ENCODE data around the gene RYR1.
"Not testable (repeated sequence)": the region's sequence is repeated elsewhere in the genome, so short reads cannot be mapped to it uniquely, and the experiment has no call there.

RYR1 gene

GRCh38 chr19:38544569-38545315 lies 111.3 kb downstream of the RYR1 start:
- DNase-seq, result no peak

DNA sequence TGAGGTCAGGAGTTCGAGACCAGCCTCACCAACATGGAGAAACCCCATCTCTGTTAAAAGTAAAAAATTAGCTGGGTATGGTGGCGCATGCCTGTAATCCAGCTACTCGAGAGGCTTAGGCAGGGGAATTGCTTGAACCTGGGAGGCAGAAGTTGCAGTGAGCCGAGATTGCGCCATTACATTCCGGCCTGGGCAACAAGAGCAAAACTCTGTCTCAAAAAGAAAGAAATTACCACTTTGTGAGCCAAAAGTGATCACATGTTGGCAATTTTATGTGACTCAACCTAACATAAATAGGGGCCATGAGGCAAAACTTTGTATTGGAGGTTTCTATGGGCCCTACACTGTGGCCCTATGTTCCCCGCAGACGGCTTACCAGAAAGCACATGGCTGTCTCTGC lies 112.1 kb downstream of the RYR1 start:
- DNase-seq, result no peak

- DNase-seq, result no peak
These were observed 113.9 kb downstream of the RYR1 start for GRCh38 chr19:38547421-38547820.

DNA sequence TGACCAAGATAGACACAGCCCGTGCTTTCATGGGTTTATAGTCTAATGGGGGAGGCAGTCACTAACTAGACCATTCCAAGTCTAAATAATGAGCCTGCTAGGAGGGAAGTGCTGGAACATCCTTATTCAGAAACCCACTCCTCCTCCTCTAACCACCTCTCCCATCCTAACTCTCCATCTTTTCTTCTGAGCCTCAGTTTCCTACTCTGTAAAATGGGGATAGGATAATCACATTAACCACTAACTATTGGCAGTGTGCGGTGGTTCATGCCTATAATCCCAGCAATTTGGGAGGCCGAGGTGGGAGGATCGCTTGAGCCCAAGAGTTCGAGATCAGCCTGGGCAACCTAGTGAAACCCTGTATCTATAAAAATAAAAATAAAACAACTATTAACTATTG lies 115.6 kb downstream of the RYR1 start:
- DNase-seq, result no peak

GRCh38 chr19:38549942-38550341 lies 116.5 kb downstream of the RYR1 start:
- DNase-seq, result no peak

DNA sequence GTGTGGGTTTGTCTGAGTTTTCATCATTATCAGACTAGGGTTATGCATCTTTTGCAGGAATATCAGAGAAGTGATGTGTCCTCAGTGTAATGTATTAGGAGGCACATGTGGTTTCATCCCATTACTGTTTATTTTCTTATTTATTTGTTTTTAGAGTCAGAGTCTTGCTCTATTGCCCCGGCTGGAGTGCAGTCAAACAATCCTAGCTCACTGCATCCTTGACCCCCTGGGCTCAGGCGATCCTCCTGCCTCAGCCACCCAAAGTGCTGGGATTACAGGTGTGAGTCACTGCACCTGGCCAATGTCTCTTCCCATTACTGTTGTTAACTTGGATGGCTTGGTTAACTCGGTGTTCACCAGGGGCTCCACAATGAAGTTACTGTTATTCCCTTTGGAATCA lies 116.9 kb downstream of the RYR1 start:
- DNase-seq, result no peak

DNA sequence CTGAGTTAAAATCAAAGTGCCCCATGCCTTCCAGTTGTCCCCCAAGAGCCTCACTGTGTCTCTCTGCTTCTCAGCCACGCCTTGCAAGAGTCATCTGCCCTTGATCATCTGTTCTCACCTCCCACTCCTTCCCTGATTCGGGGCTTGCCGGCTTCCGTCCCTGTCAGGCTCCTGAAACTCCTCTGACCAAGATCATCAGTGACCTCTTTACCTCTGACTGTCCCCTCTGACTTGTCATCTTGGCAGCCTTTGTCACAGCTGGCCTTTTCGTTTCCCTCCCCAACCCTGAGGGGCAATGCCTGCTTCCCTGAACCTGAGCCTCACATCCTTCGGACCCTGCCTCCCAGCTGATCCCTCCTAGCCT lies 117.9 kb downstream of the RYR1 start:
- DNase-seq, result peak; percentile 39

DNA sequence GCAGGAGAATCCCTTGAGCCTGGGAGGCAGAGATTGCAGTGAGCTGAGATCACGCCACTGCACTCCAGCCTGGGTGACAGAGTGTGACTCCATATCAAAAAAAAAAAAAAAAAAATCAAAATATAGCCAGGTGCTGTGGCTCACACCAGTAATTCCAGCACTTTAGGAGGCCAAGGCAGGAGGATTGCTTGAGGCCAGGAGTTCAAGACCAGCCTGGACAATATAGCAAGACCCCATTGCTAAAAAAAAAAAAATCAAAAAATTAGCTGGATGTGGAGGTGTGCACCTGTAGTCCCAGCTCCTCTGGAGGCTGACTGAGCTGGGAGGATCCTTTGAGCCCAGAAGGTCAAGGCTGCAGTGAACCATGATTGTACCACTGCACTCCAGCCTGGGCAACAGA lies 119.7 kb downstream of the RYR1 start:
- not testable (repeated sequence) for DNase-seq

- DNase-seq, result no peak
These were observed 121.2 kb downstream of the RYR1 start for GRCh38 chr19:38554676-38555141.

DNA sequence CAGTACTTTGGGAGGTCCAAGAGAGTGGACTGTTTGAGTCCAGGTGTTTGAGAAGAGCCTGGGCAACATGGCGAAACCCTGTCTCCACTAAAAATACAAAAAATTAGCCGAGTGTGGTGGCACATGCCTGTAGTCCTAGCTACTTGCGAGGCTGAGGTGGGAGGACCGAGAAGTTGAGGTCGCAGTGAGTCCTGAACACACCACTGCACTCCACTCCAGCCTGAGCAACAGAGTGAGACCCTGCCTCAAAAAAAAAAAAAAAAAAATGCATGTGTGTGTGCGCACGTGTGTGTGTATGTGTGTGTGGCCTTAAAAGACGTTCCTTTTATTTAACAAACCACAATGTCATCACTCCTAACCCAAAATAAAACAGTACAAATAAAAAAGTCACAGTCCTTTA lies 121.7 kb downstream of the RYR1 start:
- DNase-seq, result no peak

GRCh38 chr19:38556521-38557174 lies 123.2 kb downstream of the RYR1 start:
- no peak for DNase-seq

- peak; percentile 29 for DNase-seq
These were observed 123.8 kb downstream of the RYR1 start for GRCh38 chr19:38557205-38557799.

DNA sequence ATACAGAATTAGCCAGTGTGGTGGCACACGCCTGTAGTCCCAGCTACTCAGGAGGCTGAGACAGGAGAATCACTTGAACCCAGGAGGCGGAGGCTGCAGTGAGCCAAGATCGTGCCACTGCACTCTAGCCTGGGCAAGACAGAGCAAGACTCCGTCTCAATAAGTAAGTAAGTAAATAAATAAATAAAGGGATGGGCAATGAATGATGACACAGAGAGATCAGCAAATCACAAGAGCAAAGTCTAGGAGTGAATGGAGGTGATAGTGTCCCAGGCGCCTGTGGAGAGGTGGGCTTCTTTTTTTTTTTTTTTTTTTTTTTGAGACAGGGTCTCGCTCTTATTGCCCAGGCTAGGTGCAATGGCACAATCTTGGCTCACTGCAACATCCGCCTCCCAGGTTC lies 125.4 kb downstream of the RYR1 start:
- DNase-seq, result not testable (repeated sequence)

- DNase-seq, result no peak
These were observed 126.2 kb downstream of the RYR1 start for GRCh38 chr19:38559428-38560401.

DNA sequence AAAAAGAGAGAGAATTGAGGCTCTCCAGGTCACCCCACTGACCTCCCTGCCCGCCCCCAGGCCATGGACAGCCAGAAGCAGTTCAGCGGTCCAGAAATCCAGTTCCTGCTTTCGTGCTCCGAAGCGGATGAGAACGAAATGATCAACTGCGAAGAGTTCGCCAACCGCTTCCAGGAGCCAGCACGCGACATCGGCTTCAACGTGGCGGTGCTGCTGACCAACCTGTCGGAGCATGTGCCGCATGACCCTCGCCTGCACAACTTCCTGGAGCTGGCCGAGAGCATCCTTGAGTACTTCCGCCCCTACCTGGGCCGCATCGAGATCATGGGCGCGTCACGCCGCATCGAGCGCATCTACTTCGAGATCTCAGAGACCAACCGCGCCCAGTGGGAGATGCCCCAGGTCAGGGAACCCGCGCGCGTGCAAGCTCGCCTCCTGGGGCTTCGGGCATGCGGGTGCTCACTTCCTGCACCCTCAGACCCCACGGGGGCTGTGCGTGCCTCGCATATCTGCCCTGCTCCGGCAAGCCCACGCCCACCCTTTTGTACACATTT lies 127.6 kb downstream of the RYR1 start:
- DNase-seq, result no peak

DNA sequence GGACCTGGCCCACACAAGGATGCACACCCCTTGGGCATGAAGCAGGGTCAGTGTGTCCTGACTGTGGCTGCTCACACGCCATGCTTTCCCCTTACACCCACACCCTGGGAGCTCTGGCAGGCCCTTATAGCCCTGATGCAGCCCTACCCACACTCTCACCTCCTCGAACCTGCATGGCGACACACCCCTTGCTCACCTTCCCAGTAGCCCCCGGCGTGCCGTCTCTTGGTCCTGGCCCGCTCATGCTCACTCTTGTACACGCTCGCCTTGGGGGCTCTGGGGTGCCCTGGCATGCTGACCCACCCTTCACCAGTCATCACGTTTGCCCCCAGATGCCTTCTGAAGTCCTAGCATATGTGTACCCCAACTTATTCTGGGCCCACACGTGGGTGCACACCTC lies 128.2 kb downstream of the RYR1 start:
- no peak for DNase-seq

- DNase-seq, result no peak
These were observed 128.6 kb downstream of the RYR1 start for GRCh38 chr19:38562096-38562495.

GRCh38 chr19:38563475-38563874 lies 130.0 kb downstream of the RYR1 start:
- no peak for DNase-seq

GRCh38 chr19:38564981-38565690 lies 131.6 kb downstream of the RYR1 start:
- DNase-seq, result peak; percentile 26

DNA sequence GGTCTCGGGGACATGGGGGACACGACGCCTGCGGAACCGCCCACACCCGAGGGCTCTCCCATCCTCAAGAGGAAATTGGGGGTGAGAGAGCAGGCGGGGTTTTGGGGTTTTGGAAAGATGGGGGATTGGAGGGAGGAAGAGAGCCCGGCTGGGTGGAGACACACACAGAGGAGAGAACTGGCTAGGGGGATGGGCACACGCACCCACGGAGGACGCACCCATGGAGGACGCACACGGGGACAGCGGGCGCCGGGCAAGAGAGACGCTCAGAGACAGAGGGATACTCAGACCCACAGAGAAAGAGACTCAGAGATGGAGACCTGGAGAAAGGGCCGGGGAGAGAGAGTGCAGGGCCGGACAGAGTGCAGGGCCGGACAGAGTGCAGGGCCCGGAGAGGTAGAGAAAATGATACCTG lies 132.2 kb downstream of the RYR1 start:
- no peak for DNase-seq

- DNase-seq, result no peak
These were observed 136.0 kb downstream of the RYR1 start for GRCh38 chr19:38569368-38569983.

GRCh38 chr19:38571682-38572081 lies 138.2 kb downstream of the RYR1 start:
- DNase-seq, result no peak

All from activated CD8-positive, alpha-beta memory T cell treated with anti-CD3 and anti-CD28 coated beads, Interleukin-2, amount 50 U/mL, for 4 hours (primary cell).